Thyroid gland (tissue), 4 donors: Measurements from ENCODE around the gene CCN2.

Experiments used
- CTCF ChIP-seq, 6 experiments: fragments of 200-600 bp in 3 of 6; fragments of 450-650 bp in 3 of 6; sonication (generic) in 3 of 6; IDR thresholded peaks; one replicate each; pipeline ENCODE4 v1.5.1; 2016 to 2019; ENCODE audit warnings: antibody characterized with exemption in 6 of 6, mild to moderate bottlenecking in 2 of 6, inconsistent platforms in 1 of 6, moderate library complexity in 1 of 6
- POLR2A ChIP-seq, 2 donors: fragments of 450-650 bp; IDR thresholded peaks; one replicate each; pipeline ENCODE4 v1.6.1; 2017; ENCODE audit warnings: antibody characterized with exemption in 2 of 2, mild to moderate bottlenecking in 2 of 2, moderate library complexity in 1 of 2

- no peak for TF ChIP-seq POLR2A (IDR thresholded peaks at IDR 0.05)
- TF ChIP-seq CTCF (IDR thresholded peaks at IDR 0.05): no peak
Observed at GRCh38 chr6:131937703-131938631, 13.2 kb downstream of the CCN2 start.
